A673 (cell line): ENCODE data around the gene PHF20.

ENCODE experiments used
- EZH2 ChIP-seq: fragments of 200-600 bp; sonication (generic); IDR thresholded peaks from 2 replicates; pipeline ENCODE4 v1.6.1; 2017; ENCODE audit warnings: borderline replicate concordance, low read depth, mild to moderate bottlenecking, mixed read lengths, antibody characterized with exemption, low read length; ENCODE audit not compliant: poor library complexity, severe bottlenecking
- TF ChIP-seq, protein P1 (sequence below): fragments of 300-800, 200-600 bp; sonication (generic); conservative IDR thresholded peaks from 2 replicates; pipeline ENCODE4 v1.5.1; 2017; ENCODE audit warnings: low read depth, mild to moderate bottlenecking, antibody characterized with exemption, low read length, moderate library complexity, mixed read lengths

DNA sequence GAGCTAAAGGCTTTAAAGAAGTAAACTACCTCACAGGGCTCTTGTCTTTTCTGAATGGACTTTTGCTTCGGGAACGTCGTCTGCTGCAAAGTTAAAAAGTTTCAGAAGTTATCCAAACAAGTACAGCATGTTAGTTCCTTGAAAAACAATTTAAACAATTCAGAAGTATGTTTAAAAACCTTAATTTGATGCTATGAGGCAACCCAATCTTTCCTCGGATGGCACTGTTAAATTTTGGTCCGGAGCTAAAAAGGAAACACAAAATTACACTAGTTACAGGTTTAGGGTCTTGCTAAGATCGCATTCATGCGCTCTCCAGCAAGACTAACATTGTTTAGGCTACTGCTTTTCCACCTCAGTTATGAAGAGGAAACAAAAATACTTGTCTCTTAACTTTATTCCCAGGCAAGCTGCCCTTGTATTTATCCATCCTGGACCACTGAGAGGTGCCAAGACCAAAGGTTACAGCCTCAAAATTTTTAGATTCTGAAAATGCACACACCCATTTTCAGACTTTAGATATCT lies 42.5 kb upstream of the PHF20 start:
- TF ChIP-seq, protein P1, sequence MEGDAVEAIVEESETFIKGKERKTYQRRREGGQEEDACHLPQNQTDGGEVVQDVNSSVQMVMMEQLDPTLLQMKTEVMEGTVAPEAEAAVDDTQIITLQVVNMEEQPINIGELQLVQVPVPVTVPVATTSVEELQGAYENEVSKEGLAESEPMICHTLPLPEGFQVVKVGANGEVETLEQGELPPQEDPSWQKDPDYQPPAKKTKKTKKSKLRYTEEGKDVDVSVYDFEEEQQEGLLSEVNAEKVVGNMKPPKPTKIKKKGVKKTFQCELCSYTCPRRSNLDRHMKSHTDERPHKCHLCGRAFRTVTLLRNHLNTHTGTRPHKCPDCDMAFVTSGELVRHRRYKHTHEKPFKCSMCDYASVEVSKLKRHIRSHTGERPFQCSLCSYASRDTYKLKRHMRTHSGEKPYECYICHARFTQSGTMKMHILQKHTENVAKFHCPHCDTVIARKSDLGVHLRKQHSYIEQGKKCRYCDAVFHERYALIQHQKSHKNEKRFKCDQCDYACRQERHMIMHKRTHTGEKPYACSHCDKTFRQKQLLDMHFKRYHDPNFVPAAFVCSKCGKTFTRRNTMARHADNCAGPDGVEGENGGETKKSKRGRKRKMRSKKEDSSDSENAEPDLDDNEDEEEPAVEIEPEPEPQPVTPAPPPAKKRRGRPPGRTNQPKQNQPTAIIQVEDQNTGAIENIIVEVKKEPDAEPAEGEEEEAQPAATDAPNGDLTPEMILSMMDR: no peak
- TF ChIP-seq EZH2: no peak
